ENCODE measurements around the gene DUSP15. TPM values are rescaled to one million over a fixed set of nuclear protein-coding genes. Genes with fewer than 3 reads are reported as not detected.

Gene DUSP15
- total RNA-seq, 1 donor from 2014 or later: 4.5 TPM

- no peak for DNase-seq (ENCODE audit: low read depth)
- TF ChIP-seq CTCF (IDR thresholded peaks at IDR 0.05; ENCODE audit: insufficient read depth, low read length, poor library complexity, severe bottlenecking): no peak
These were observed 27.7 kb downstream of the DUSP15 start for GRCh38 chr20:31842471-31843157.

GRCh38 chr20:31841928-31842327 is 28.4 kb downstream of the DUSP15 start:
- H3K4me3 ChIP-seq (ENCODE audit: low read depth, low read length): no peak overlapping the region
- H3K27me3 ChIP-seq (ENCODE audit: control insufficient read depth, insufficient read depth, low read length): no peaks in the 10 kb centered on the region
- DNase-seq (ENCODE audit: low read depth): peak; percentile 85
- no peaks in the 10 kb centered on the region for H3K36me3 ChIP-seq (ENCODE audit: control insufficient read depth, insufficient read depth, low read length)
- no peak for TF ChIP-seq CTCF (IDR thresholded peaks at IDR 0.05; ENCODE audit: insufficient read depth, low read length, poor library complexity, severe bottlenecking)

More at GRCh38 chr20:31842471-31843157, 27.7 kb downstream of the DUSP15 start:
- Histone ChIP-seq H3K36me3 (ENCODE audit: control insufficient read depth, insufficient read depth, low read length) (no peaks in the 10 kb centered on the region), H3K27me3 (ENCODE audit: control insufficient read depth, insufficient read depth, low read length) (no peaks in the 10 kb centered on the region), H3K4me3 (ENCODE audit: low read depth, low read length) (no peak overlapping the region)

GRCh38 chr20:31840906-31841816 is 29.2 kb downstream of the DUSP15 start:
- TF ChIP-seq CTCF (IDR thresholded peaks at IDR 0.05; ENCODE audit: insufficient read depth, low read length, poor library complexity, severe bottlenecking): no peak
- Histone ChIP-seq H3K4me3 (ENCODE audit: low read depth, low read length) (no peak overlapping the region), H3K36me3 (ENCODE audit: control insufficient read depth, insufficient read depth, low read length) (no peaks in the 10 kb centered on the region), H3K27me3 (ENCODE audit: control insufficient read depth, insufficient read depth, low read length) (no peaks in the 10 kb centered on the region)
- DNase-seq (ENCODE audit: low read depth): no peak

GRCh38 chr20:31839782-31840487 is 30.4 kb downstream of the DUSP15 start:
- TF ChIP-seq CTCF (IDR thresholded peaks at IDR 0.05; ENCODE audit: insufficient read depth, low read length, poor library complexity, severe bottlenecking): no peak
- Histone ChIP-seq H3K27me3 (ENCODE audit: control insufficient read depth, insufficient read depth, low read length) (no peaks in the 10 kb centered on the region), H3K4me3 (ENCODE audit: low read depth, low read length) (no peak overlapping the region), H3K36me3 (ENCODE audit: control insufficient read depth, insufficient read depth, low read length) (no peaks in the 10 kb centered on the region)
- no peak for DNase-seq (ENCODE audit: low read depth)

- H3K4me3 ChIP-seq (ENCODE audit: low read depth, low read length): no peak overlapping the region
- DNase-seq (ENCODE audit: low read depth): no peak
- no peaks in the 10 kb centered on the region for H3K27me3 ChIP-seq (ENCODE audit: control insufficient read depth, insufficient read depth, low read length)
- no peak for TF ChIP-seq CTCF (IDR thresholded peaks at IDR 0.05; ENCODE audit: insufficient read depth, low read length, poor library complexity, severe bottlenecking)
- H3K36me3 ChIP-seq (ENCODE audit: control insufficient read depth, insufficient read depth, low read length): no peaks in the 10 kb centered on the region
These were observed 31.6 kb downstream of the DUSP15 start for GRCh38 chr20:31838646-31839292.

Measured in kidney epithelial cell (primary cell).